Measurements from ENCODE around the gene TTC28.
A peak's percentile ranks its signal among the peaks of the same experiment; 100 is the strongest.
"Not testable (repeated sequence)": the region's sequence is repeated elsewhere in the genome, so short reads cannot be mapped to it uniquely, and the experiment has no call there.

TTC28 gene

GRCh38 chr22:28710107-28710506 lies 30.5 kb upstream of the TTC28 start:
- no peaks in the 10 kb centered on the region for H3K27me3 ChIP-seq (replicated peaks; ENCODE audit: control insufficient read depth, insufficient read depth, low read length)
- peak overlapping the region; percentile 74 for H3K4me3 ChIP-seq (ENCODE audit: low read length)
- no peaks in the 10 kb centered on the region for H3K36me3 ChIP-seq (ENCODE audit: control insufficient read depth, insufficient read depth, low read length, severe bottlenecking)
- no peaks in the 10 kb centered on the region for H3K9me3 ChIP-seq (ENCODE audit: control insufficient read depth, low read length)
- H3K9ac ChIP-seq (ENCODE audit: low read length): peak overlapping the region; percentile 78
- DNase-seq (ENCODE audit: low read depth): peak; percentile 20
- H3K4me1 ChIP-seq (ENCODE audit: control insufficient read depth, insufficient read depth, low read length): peaks cover 34% of the 10 kb centered on the region

GRCh38 chr22:28706845-28707244 lies 27.2 kb upstream of the TTC28 start:
- DNase-seq (ENCODE audit: low read depth): no peak
- no peaks in the 10 kb centered on the region for H3K36me3 ChIP-seq (ENCODE audit: control insufficient read depth, insufficient read depth, low read length, severe bottlenecking)

DNA sequence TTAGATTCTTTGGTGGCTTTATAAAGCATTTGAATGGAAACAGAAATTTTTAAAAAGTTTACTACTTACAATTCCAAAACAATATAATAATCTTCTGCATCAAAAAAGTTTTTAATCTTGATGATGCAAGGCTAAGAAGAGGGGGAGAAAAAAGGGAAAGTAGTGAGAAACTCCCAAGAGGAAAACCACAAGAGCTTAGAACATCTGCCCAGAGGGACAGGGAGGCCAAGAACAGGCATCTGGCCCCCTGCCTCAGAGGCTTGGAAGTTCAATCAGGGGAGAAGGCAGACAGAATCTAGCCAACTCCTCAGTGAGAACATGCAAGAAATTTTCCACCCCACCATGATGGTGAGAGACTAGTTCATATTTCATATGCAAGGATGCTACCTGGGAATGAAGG lies 23.8 kb upstream of the TTC28 start:
- DNase-seq (ENCODE audit: low read depth): peak; percentile 9
- Histone ChIP-seq H3K9me3 (ENCODE audit: control insufficient read depth, low read length) (no peaks in the 10 kb centered on the region), H3K36me3 (ENCODE audit: control insufficient read depth, insufficient read depth, low read length, severe bottlenecking) (no peaks in the 10 kb centered on the region)

More at GRCh38 chr22:28706845-28707244, 27.2 kb upstream of the TTC28 start:
- H3K4me1 ChIP-seq (ENCODE audit: control insufficient read depth, insufficient read depth, low read length): peaks cover 39% of the 10 kb centered on the region
- H3K9ac ChIP-seq (ENCODE audit: low read length): no peak overlapping the region
- no peaks in the 10 kb centered on the region for H3K9me3 ChIP-seq (ENCODE audit: control insufficient read depth, low read length)
- H3K4me3 ChIP-seq (ENCODE audit: low read length): no peak overlapping the region
- H3K27me3 ChIP-seq (replicated peaks; ENCODE audit: control insufficient read depth, insufficient read depth, low read length): no peaks in the 10 kb centered on the region

GRCh38 chr22:28702891-28703290 lies 23.3 kb upstream of the TTC28 start:
- no peak overlapping the region for H3K9ac ChIP-seq (ENCODE audit: low read length)
- no peaks in the 10 kb centered on the region for H3K9me3 ChIP-seq (ENCODE audit: control insufficient read depth, low read length)
- DNase-seq (ENCODE audit: low read depth): no peak
- no peak overlapping the region for H3K4me3 ChIP-seq (ENCODE audit: low read length)
- H3K4me1 ChIP-seq (ENCODE audit: control insufficient read depth, insufficient read depth, low read length): peaks cover 15% of the 10 kb centered on the region
- no peaks in the 10 kb centered on the region for H3K27me3 ChIP-seq (replicated peaks; ENCODE audit: control insufficient read depth, insufficient read depth, low read length)
- H3K36me3 ChIP-seq (ENCODE audit: control insufficient read depth, insufficient read depth, low read length, severe bottlenecking): no peaks in the 10 kb centered on the region

More for the DNA sequence above, 23.8 kb upstream of the TTC28 start:
- Histone ChIP-seq H3K27me3 (replicated peaks; ENCODE audit: control insufficient read depth, insufficient read depth, low read length) (no peaks in the 10 kb centered on the region), H3K4me1 (ENCODE audit: control insufficient read depth, insufficient read depth, low read length) (peaks cover 15% of the 10 kb centered on the region), H3K4me3 (ENCODE audit: low read length) (peak overlapping the region; percentile 30), H3K9ac (ENCODE audit: low read length) (no peak overlapping the region)

DNA sequence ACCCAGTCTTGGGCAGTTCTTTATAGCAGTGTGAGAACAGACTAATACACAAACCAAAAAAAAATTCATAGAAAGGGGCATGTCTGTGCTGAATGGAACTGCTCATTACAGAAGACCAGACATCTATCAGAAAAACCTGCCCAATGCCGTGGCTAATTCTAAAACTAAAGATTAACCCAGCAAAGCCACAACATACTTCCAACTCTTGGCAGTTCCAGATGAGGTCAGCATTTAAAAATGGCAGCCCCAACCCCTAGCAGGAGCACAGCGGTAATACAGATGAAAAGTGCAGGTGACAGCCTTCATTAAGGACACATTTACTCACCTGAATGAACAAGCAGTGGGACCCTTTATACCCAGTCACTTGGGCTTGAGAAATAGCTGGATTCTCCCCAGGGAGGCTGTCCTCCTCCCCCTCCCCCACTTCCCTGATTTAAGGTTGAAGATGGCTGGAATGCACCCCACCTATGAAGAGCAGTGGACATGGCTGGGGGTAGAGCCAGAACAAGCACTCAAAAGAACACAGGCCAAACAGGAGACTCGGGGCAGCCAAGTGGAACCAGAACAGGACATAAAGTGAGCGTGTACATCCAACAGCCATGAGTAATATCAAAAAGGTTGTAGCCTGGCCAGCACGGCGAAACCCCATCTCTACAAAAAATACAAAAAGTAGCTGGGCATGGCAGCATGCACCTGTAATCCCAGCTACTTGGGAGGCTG lies 13.6 kb upstream of the TTC28 start:
- not testable (repeated sequence) for H3K36me3 ChIP-seq (ENCODE audit: control insufficient read depth, insufficient read depth, low read length, severe bottlenecking); H3K9ac ChIP-seq (ENCODE audit: low read length); DNase-seq (ENCODE audit: low read depth); H3K9me3 ChIP-seq (ENCODE audit: control insufficient read depth, low read length); H3K27me3 ChIP-seq (replicated peaks; ENCODE audit: control insufficient read depth, insufficient read depth, low read length); H3K4me1 ChIP-seq (ENCODE audit: control insufficient read depth, insufficient read depth, low read length); H3K4me3 ChIP-seq (ENCODE audit: low read length)

DNA sequence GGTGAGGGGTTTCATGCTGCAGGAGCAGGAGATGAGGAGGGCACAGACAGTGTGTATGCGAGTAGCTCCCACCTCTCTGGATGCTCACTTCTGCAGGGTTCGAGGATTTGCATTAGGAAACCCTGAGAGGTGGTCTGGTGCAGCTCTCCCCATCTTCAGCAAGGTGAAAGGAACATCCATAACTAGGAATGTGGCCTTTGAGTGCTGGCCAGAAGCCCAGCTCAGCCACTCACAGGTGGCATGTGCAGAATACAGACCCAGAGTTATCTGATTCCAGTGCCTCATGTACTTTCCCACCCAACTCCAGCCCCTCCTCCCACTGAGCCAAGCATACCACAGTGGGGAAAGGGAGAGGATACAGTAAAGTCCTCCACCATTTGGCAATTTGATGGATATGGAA lies 10.2 kb upstream of the TTC28 start:
- DNase-seq (ENCODE audit: low read depth); H3K36me3 ChIP-seq (ENCODE audit: control insufficient read depth, insufficient read depth, low read length, severe bottlenecking); H3K27me3 ChIP-seq (replicated peaks; ENCODE audit: control insufficient read depth, insufficient read depth, low read length); H3K4me3 ChIP-seq (ENCODE audit: low read length); H3K4me1 ChIP-seq (ENCODE audit: control insufficient read depth, insufficient read depth, low read length); H3K9ac ChIP-seq (ENCODE audit: low read length); H3K9me3 ChIP-seq (ENCODE audit: control insufficient read depth, low read length): not testable (repeated sequence)

- H3K9ac ChIP-seq (ENCODE audit: low read length); H3K4me1 ChIP-seq (ENCODE audit: control insufficient read depth, insufficient read depth, low read length); H3K4me3 ChIP-seq (ENCODE audit: low read length); DNase-seq (ENCODE audit: low read depth); H3K27me3 ChIP-seq (replicated peaks; ENCODE audit: control insufficient read depth, insufficient read depth, low read length); H3K36me3 ChIP-seq (ENCODE audit: control insufficient read depth, insufficient read depth, low read length, severe bottlenecking); H3K9me3 ChIP-seq (ENCODE audit: control insufficient read depth, low read length): not testable (repeated sequence)
Observed at GRCh38 chr22:28682966-28683365, 3.3 kb upstream of the TTC28 start.

- H3K9me3 ChIP-seq (ENCODE audit: control insufficient read depth, low read length); DNase-seq (ENCODE audit: low read depth): not testable (repeated sequence)
Observed at GRCh38 chr22:28680813-28681490, 1.3 kb upstream of the TTC28 start.

DNA sequence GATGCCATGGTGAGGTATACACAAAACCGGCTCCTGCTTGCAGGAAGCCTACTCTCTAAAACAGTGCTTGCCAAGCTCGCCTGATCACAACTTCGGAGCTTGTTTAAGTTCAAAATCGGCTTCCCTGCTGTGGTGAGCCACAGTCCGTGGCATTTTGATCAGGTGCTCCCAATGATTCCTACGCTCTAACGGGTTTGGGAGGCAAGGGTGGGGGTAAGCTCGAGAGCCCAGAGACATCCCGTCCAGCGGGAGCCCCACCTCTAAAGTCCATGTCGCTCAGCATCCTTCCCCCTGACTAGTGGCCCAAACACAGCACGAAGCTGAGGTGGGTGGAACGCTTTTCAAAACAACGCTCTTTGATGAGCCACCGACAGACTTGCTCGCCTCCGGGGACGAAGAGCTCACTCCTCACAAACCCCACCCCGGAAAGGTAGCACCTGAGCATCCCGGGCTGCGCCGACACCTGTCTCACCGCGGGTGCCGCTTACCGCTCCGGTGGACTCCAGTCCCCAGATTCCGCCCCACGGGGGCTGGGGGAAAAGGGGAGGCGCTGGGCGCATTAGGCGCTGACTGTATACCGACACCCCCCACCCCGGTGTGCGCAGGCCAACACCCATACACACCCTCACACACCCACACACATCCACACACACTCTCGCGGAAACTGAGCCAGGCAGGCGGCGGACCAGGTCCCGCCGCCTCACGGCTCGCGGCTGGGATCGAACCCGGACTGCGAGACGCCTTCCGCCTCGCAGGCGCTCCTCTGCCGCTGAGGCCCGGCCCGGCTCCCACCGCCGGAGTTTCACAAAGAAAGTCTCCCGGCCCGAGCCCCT lies 646 bp downstream of the TTC28 start:
- H3K9me3 ChIP-seq (ENCODE audit: control insufficient read depth, low read length); H3K4me1 ChIP-seq (ENCODE audit: control insufficient read depth, insufficient read depth, low read length); H3K27me3 ChIP-seq (replicated peaks; ENCODE audit: control insufficient read depth, insufficient read depth, low read length); H3K36me3 ChIP-seq (ENCODE audit: control insufficient read depth, insufficient read depth, low read length, severe bottlenecking): not testable (repeated sequence)
- H3K9ac ChIP-seq (ENCODE audit: low read length): peak overlapping the region; percentile 89
- H3K4me3 ChIP-seq (ENCODE audit: low read length): peak overlapping the region; percentile 92
- DNase-seq (ENCODE audit: low read depth): peak; percentile 51

More at GRCh38 chr22:28680813-28681490, 1.3 kb upstream of the TTC28 start:
- H3K9ac ChIP-seq (ENCODE audit: low read length); H3K27me3 ChIP-seq (replicated peaks; ENCODE audit: control insufficient read depth, insufficient read depth, low read length); H3K36me3 ChIP-seq (ENCODE audit: control insufficient read depth, insufficient read depth, low read length, severe bottlenecking); H3K4me3 ChIP-seq (ENCODE audit: low read length); H3K4me1 ChIP-seq (ENCODE audit: control insufficient read depth, insufficient read depth, low read length): not testable (repeated sequence)

GRCh38 chr22:28678170-28678569 lies 1.5 kb downstream of the TTC28 start:
- not testable (repeated sequence) for H3K4me1 ChIP-seq (ENCODE audit: control insufficient read depth, insufficient read depth, low read length); H3K9me3 ChIP-seq (ENCODE audit: control insufficient read depth, low read length); DNase-seq (ENCODE audit: low read depth); H3K27me3 ChIP-seq (replicated peaks; ENCODE audit: control insufficient read depth, insufficient read depth, low read length); H3K9ac ChIP-seq (ENCODE audit: low read length); H3K36me3 ChIP-seq (ENCODE audit: control insufficient read depth, insufficient read depth, low read length, severe bottlenecking)
- H3K4me3 ChIP-seq (ENCODE audit: low read length): peak overlapping the region; percentile 92

DNA sequence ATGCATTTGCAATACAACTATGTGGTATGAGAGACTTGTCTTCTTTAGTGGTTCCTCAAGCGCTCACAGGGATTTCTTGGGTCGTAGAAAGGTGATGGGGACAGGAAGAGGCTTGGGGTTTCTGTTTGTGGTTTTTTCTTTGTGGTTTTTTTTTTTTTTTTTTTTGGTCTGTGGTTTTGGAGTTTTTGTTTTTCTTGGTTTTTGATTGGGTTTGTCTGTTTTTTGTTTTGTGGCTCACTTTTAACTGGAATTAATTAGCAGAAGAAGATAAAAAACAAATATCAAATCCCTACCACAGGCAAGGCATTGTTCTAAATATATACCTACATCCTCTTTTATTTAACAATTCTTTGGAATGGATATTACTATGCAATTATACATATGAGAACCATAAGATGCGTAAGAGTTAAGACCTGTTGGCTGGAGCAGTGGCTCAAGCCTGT lies 5.5 kb downstream of the TTC28 start:
- DNase-seq (ENCODE audit: low read depth): peak; percentile 71
- Histone ChIP-seq H3K36me3 (ENCODE audit: control insufficient read depth, insufficient read depth, low read length, severe bottlenecking) (no peaks in the 10 kb centered on the region), H3K27me3 (replicated peaks; ENCODE audit: control insufficient read depth, insufficient read depth, low read length) (no peaks in the 10 kb centered on the region), H3K4me3 (ENCODE audit: low read length) (no peak overlapping the region), H3K4me1 (ENCODE audit: control insufficient read depth, insufficient read depth, low read length) (no peaks in the 10 kb centered on the region), H3K9ac (ENCODE audit: low read length) (no peak overlapping the region), H3K9me3 (ENCODE audit: control insufficient read depth, low read length) (no peaks in the 10 kb centered on the region)
